IMR-90 (cell line): ENCODE measurements around the gene AP2B1. TPM values are rescaled to one million over a fixed set of nuclear protein-coding genes. Genes with fewer than 3 reads are reported as not detected.

Experiments used
- ATAC-seq: fragments of 200-7000 bp; cut with Tn5 transposase; 2 replicates; pipeline ENCODE4 v1.9.1; 2020; ENCODE audit warnings: low read depth, mild to moderate bottlenecking, moderate library complexity
- BruUV-seq: library from RNA; stranded (reverse); fragments of 400-500 nt; replicated peaks from 2 replicates; lab custom pipeline; 2021; lab: Mats Ljungman, UMichigan
- CTCF ChIA-PET: fragments of 300-600 bp; formaldehyde crosslinking; extraction: SDS; loops from one replicate; lab custom pipeline; 2021; ENCODE audit warnings: antibody characterized with exemption; lab: Yijun Ruan, JAX
- POLR2A ChIA-PET: fragments of 300-600 bp; sonication (Branson Sonifier 250); formaldehyde crosslinking; loops from one replicate; lab custom pipeline; 2022; ENCODE audit warnings: antibody characterized with exemption; ENCODE audit not compliant: unreplicated experiment; lab: Charles Lee
- DNase-seq: peaks from one replicate; pipeline ENCODE4 v3.0.0; 2013
- H2AFZ ChIP-seq: replicated peaks from 2 replicates; pipeline ENCODE3; 2013; ENCODE audit warnings: low read length, mild to moderate bottlenecking; ENCODE audit not compliant: poor library complexity
- H2AK5ac ChIP-seq: 2 replicates; pipeline ENCODE4 v1.6.1; 2013; ENCODE audit warnings: low read depth, low read length, inconsistent platforms
- H2AK9ac ChIP-seq: replicated peaks from 2 replicates; pipeline ENCODE3; 2013; ENCODE audit warnings: mild to moderate bottlenecking, low read depth, low read length, moderate library complexity; ENCODE audit not compliant: poor library complexity
- H2BK120ac ChIP-seq: 2 replicates; pipeline ENCODE4 v1.6.1; 2013; ENCODE audit warnings: low read depth, low read length, inconsistent platforms
- H2BK15ac ChIP-seq: 3 replicates; pipeline ENCODE4 v1.6.1; 2013; ENCODE audit warnings: low read depth, low read length, inconsistent platforms
- H2BK20ac ChIP-seq: 2 replicates; pipeline ENCODE4 v1.6.1; 2013; ENCODE audit warnings: low read depth, mild to moderate bottlenecking, inconsistent platforms, low read length, moderate library complexity
- H2BK5ac ChIP-seq: 2 replicates; pipeline ENCODE4 v1.6.1; 2013; ENCODE audit warnings: mild to moderate bottlenecking, low read depth, low read length, inconsistent platforms; ENCODE audit not compliant: poor library complexity, severe bottlenecking
- H3K14ac ChIP-seq: replicated peaks from 2 replicates; pipeline ENCODE4 v1.6.1; 2013; ENCODE audit warnings: low read depth, low read length, inconsistent platforms
- H3K18ac ChIP-seq: 2 replicates; pipeline ENCODE4 v1.6.1; 2013; ENCODE audit warnings: low read depth, low read length, control low read depth
- H3K23ac ChIP-seq: 2 replicates; pipeline ENCODE4 v1.6.1; 2013; ENCODE audit warnings: low read depth, low read length, inconsistent platforms
- H3K27ac ChIP-seq: 2 replicates; pipeline ENCODE4 v1.5.1; 2013; ENCODE audit warnings: mild to moderate bottlenecking, control low read depth, low read length; ENCODE audit not compliant: insufficient read depth
- H3K27me3 ChIP-seq: 2 replicates; pipeline ENCODE4 v1.6.1; 2013; ENCODE audit warnings: low read length; ENCODE audit not compliant: control insufficient read depth, insufficient read depth
- H3K36me3 ChIP-seq: 2 replicates; pipeline ENCODE4 v1.6.1; 2013; ENCODE audit warnings: low read length, mixed read lengths; ENCODE audit not compliant: control insufficient read depth, insufficient read depth
- H3K4ac ChIP-seq: 2 replicates; pipeline ENCODE4 v1.6.1; 2013; ENCODE audit warnings: low read depth, low read length, inconsistent platforms
- H3K4me1 ChIP-seq: 2 replicates; pipeline ENCODE4 v1.6.1; 2013; ENCODE audit warnings: low read length, mixed read lengths; ENCODE audit not compliant: control insufficient read depth, insufficient read depth
- H3K4me2 ChIP-seq: 2 replicates; pipeline ENCODE4 v1.6.1; 2013; ENCODE audit warnings: low read depth, mild to moderate bottlenecking, control low read depth, low read length, moderate library complexity
- H3K4me3 ChIP-seq: 2 replicates; pipeline ENCODE4 v1.5.1; 2013; ENCODE audit warnings: low read depth, mild to moderate bottlenecking, control low read depth, low read length, moderate library complexity; ENCODE audit not compliant: insufficient read depth
- H3K56ac ChIP-seq: 2 replicates; pipeline ENCODE4 v1.6.1; 2013; ENCODE audit warnings: low read length, inconsistent platforms; ENCODE audit not compliant: insufficient read depth; ENCODE audit errors: extremely low read depth
- H3K79me1 ChIP-seq, 2 experiments: 2 replicates each; pipeline ENCODE4 v1.6.1; 2013; ENCODE audit warnings: low read length in 2 of 2, inconsistent platforms in 1 of 2, low read depth in 1 of 2
- H3K9ac ChIP-seq: 2 replicates; pipeline ENCODE4 v1.6.1; 2013; ENCODE audit warnings: low read depth, low read length, control low read depth
- H3K9me1 ChIP-seq: 2 replicates; pipeline ENCODE4 v1.6.1; 2013; ENCODE audit warnings: low read length, inconsistent platforms; ENCODE audit not compliant: insufficient read depth
- H3K9me3 ChIP-seq: 2 replicates; pipeline ENCODE4 v1.6.1; 2013; ENCODE audit warnings: low read length; ENCODE audit not compliant: control insufficient read depth, insufficient read depth
- H4K20me1 ChIP-seq: 2 replicates; pipeline ENCODE4 v1.6.1; 2013; ENCODE audit warnings: low read length, inconsistent platforms; ENCODE audit not compliant: insufficient read depth
- H4K5ac ChIP-seq: 2 replicates; pipeline ENCODE4 v1.6.1; 2013; ENCODE audit warnings: mild to moderate bottlenecking, low read depth, low read length, control low read depth
- H4K8ac ChIP-seq, 2 experiments: 2 replicates each; pipeline ENCODE4 v1.6.1; 2013; ENCODE audit warnings: low read depth in 2 of 2, low read length in 2 of 2, control low read depth in 1 of 2, inconsistent platforms in 1 of 2
- H4K91ac ChIP-seq: 2 replicates; pipeline ENCODE4 v1.6.1; 2013; ENCODE audit warnings: low read depth, low read length, inconsistent platforms; ENCODE audit not compliant: insufficient read depth
- BHLHE40 ChIP-seq: fragments of 150-350 bp; IDR thresholded peaks from 2 replicates; pipeline ENCODE4 v1.6.1; 2016; ENCODE audit warnings: mild to moderate bottlenecking, low read depth, low read length
- CEBPB ChIP-seq: IDR thresholded peaks from 2 replicates; pipeline ENCODE4 v1.6.1; 2012; ENCODE audit warnings: low read depth, low read length, improper control_type of control experiment
- CHD1 ChIP-seq: IDR thresholded peaks from 2 replicates; pipeline ENCODE4 v1.6.1; 2012; ENCODE audit warnings: low read depth, low read length, improper control_type of control experiment
- CTCF ChIP-seq: conservative IDR thresholded peaks from 2 replicates; pipeline ENCODE4 v1.5.1; 2012; ENCODE audit warnings: mild to moderate bottlenecking, low read depth, low read length, improper control_type of control experiment
- ELK1 ChIP-seq: fragments of 150-350 bp; IDR thresholded peaks from 2 replicates; pipeline ENCODE4 v1.6.1; 2016; ENCODE audit warnings: low read depth, mild to moderate bottlenecking, low read length, moderate library complexity, borderline replicate concordance
- FOS ChIP-seq: fragments of 150-350 bp; IDR thresholded peaks from 2 replicates; pipeline ENCODE4 v1.6.1; 2016; ENCODE audit warnings: low read depth, low read length
- MAFK ChIP-seq: IDR thresholded peaks from 2 replicates; pipeline ENCODE4 v1.6.1; 2012; ENCODE audit warnings: low read depth, low read length, improper control_type of control experiment
- MAZ ChIP-seq: IDR thresholded peaks from 2 replicates; pipeline ENCODE4 v1.6.1; 2012; ENCODE audit warnings: low read depth, mild to moderate bottlenecking, low read length, improper control_type of control experiment, moderate library complexity, borderline replicate concordance
- MXI1 ChIP-seq: IDR thresholded peaks from 2 replicates; pipeline ENCODE4 v1.6.1; 2012; ENCODE audit warnings: low read depth, mild to moderate bottlenecking, low read length, moderate library complexity, borderline replicate concordance
- NFE2L2 ChIP-seq: fragments of 150-350 bp; IDR thresholded peaks from 2 replicates; pipeline ENCODE4 v1.6.1; 2016; ENCODE audit warnings: low read depth, mild to moderate bottlenecking, low read length
- POLR2A ChIP-seq: IDR thresholded peaks from 2 replicates; pipeline ENCODE4 v1.6.1; 2012; ENCODE audit warnings: mild to moderate bottlenecking, low read depth, low read length
- RAD21 ChIP-seq: IDR thresholded peaks from 2 replicates; pipeline ENCODE4 v1.6.1; 2012; ENCODE audit warnings: low read length, improper control_type of control experiment
- RCOR1 ChIP-seq: IDR thresholded peaks from 2 replicates; pipeline ENCODE4 v1.6.1; 2012; ENCODE audit warnings: mild to moderate bottlenecking, low read length, improper control_type of control experiment; ENCODE audit not compliant: insufficient replicate concordance
- RFX5 ChIP-seq: IDR thresholded peaks from 2 replicates; pipeline ENCODE4 v1.8.0; 2012; ENCODE audit warnings: low read depth, mild to moderate bottlenecking, low read length, moderate library complexity
- SMC3 ChIP-seq: fragments of 150-350 bp; IDR thresholded peaks from 2 replicates; pipeline ENCODE4 v1.6.1; 2016; ENCODE audit warnings: low read depth, mild to moderate bottlenecking, antibody characterized with exemption, low read length, moderate library complexity
- USF2 ChIP-seq: fragments of 150-350 bp; IDR thresholded peaks from 2 replicates; pipeline ENCODE4 v1.6.1; 2017; ENCODE audit warnings: mild to moderate bottlenecking, antibody characterized with exemption, low read length, low read depth
- WGBS, 2 experiments: methylation state at CpG; one replicate each; pipeline versions ENCODE4 v1.1.5 to v1.1.7; 2013; ENCODE audit warnings: missing lambda C conversion rate in 2 of 2; ENCODE audit not compliant: insufficient read length in 1 of 2; ENCODE audit errors: extremely low coverage in 2 of 2; 5-methylcytosine and 5-hydroxymethylcytosine counted together
- dilution Hi-C: fragments of 300-500 bp; cut with HindIII; formaldehyde crosslinking; loops from one replicate; pipeline ENCODE4 v1.14.3; 2018; ENCODE audit warnings: low sequenced_read_pairs; ENCODE audit not compliant: unreplicated experiment
- in situ Hi-C: fragments of 300-500 bp; cut with MboI; formaldehyde crosslinking; loops from 3 replicates; pipeline ENCODE4 v1.14.3; 2019; ENCODE audit warnings: low sequenced_read_pairs, inconsistent platforms, mixed read lengths
- intact Hi-C: fragments of 100-400 bp; cut with micrococcal nuclease; formaldehyde crosslinking; loops from 2 replicates; pipeline ENCODE4 v1.10.0; 2022
- polyA plus RNA-seq, 3 experiments: library from polyadenylated mRNA; depleted of rRNA; stranded (reverse); fragments of >200 nt; gene quantifications; 2 replicates each; pipeline ENCODE4 v1.2.3, GENCODE V29; 2012; ENCODE audit warnings: low replicate concordance in 1 of 3
- total RNA-seq: library from RNA; depleted of rRNA; stranded (reverse); fragments of >200 nt; gene quantifications from 2 replicates; pipeline ENCODE4 v1.2.3, GENCODE V29; 2012

Gene AP2B1
- total and polyA plus RNA-seq, 2 of the 4 experiments (the other 2 are of a cell fraction) = 102 to 125 TPM

- Histone ChIP-seq H4K91ac (no peak overlapping the region), H4K8ac (no peak overlapping the region), H2BK20ac (no peak overlapping the region), H3K4me1 (no peaks in the 10 kb centered on the region), H2BK15ac (no peak overlapping the region), H3K27me3 (peaks cover 16% of the 10 kb centered on the region), H3K56ac (no peak overlapping the region), H4K20me1 (no peaks in the 10 kb centered on the region), H3K14ac (no peak overlapping the region), H2AFZ (no peak overlapping the region), H3K18ac (no peak overlapping the region), H3K23ac (no peak overlapping the region), H2AK9ac (no peak overlapping the region), H4K5ac (no peak overlapping the region), H3K9ac (no peak overlapping the region), H2BK5ac (no peak overlapping the region), H3K27ac (no peak overlapping the region), H2AK5ac (no peak overlapping the region), H3K9me3 (no peaks in the 10 kb centered on the region), H3K4me2 (no peak overlapping the region), H3K36me3 (no peaks in the 10 kb centered on the region), H2BK120ac (no peak overlapping the region), H3K79me1 (no peaks in the 10 kb centered on the region), H3K9me1 (no peaks in the 10 kb centered on the region), H3K4me3 (no peak overlapping the region), H3K4ac (no peak overlapping the region)
- no peak for DNase-seq
- BruUV-seq = no TSS peak
- in situ Hi-C loops (no loop called here), intact Hi-C loops (no loop called here), dilution Hi-C loops (no loop called here)
- ATAC-seq = no peak
- no CpG with 5 or more reads among the region's 2 CpGs for WGBS, 2 experiments
- CTCF ChIA-PET = no interaction called here
- TF ChIP-seq MXI1 = no peak
- TF ChIP-seq SMC3 = no peak
- TF ChIP-seq POLR2A = no peak
- TF ChIP-seq CTCF = no peak
- no peak for TF ChIP-seq CEBPB
- TF ChIP-seq USF2 = no peak
- no peak for TF ChIP-seq CHD1
- TF ChIP-seq RAD21 = no peak
- TF ChIP-seq RCOR1 = no peak
- no peak for TF ChIP-seq MAZ
- no peak for TF ChIP-seq NFE2L2
- TF ChIP-seq RFX5 = no peak
- TF ChIP-seq BHLHE40 = no peak
- no peak for TF ChIP-seq MAFK
- TF ChIP-seq FOS = no peak
- TF ChIP-seq ELK1 = no peak
- POLR2A ChIA-PET = no interaction called here
Measured at GRCh38 chr17:35559495-35560210, 27.5 kb upstream of the AP2B1 start.
